Kidney glomerular epithelial cell (primary cell): Measurements from ENCODE around the gene SSH3.

Experiments used
- DNase-seq: peaks from one replicate; lab custom pipeline; 2025; lab: John Stamatoyannopoulos, UW

Gene SSH3

GRCh38 chr11:67349036-67349435 lies 45.7 kb downstream of the SSH3 start:
- DNase-seq, result no peak

DNA sequence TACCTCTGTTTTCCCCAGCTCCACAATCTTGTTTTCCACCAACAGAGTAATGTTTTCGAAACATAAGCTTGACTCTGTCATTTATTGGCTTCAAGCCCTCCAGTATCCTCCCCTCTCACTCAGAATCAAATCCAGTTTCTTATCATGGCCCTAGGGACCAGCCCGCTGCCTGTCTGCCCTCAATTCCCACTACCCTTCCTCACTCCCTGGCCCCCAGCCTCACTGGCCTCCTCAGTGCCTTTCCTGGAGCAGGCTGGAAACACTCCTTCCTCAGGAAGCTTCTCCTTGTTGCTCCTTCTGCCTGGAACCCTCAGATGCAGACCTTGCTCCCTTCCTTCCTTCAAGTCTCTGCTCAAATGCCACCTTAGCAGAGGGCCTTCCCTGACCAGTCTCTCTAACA lies 46.1 kb downstream of the SSH3 start:
- DNase-seq, result no peak

- DNase-seq, result no peak
Measured at GRCh38 chr11:67349928-67350465, 46.7 kb downstream of the SSH3 start.

- DNase-seq, result peak; percentile 82
Measured at GRCh38 chr11:67351275-67352005, 48.1 kb downstream of the SSH3 start.

- no peak for DNase-seq
Measured at GRCh38 chr11:67352546-67353316, 49.4 kb downstream of the SSH3 start.

DNA sequence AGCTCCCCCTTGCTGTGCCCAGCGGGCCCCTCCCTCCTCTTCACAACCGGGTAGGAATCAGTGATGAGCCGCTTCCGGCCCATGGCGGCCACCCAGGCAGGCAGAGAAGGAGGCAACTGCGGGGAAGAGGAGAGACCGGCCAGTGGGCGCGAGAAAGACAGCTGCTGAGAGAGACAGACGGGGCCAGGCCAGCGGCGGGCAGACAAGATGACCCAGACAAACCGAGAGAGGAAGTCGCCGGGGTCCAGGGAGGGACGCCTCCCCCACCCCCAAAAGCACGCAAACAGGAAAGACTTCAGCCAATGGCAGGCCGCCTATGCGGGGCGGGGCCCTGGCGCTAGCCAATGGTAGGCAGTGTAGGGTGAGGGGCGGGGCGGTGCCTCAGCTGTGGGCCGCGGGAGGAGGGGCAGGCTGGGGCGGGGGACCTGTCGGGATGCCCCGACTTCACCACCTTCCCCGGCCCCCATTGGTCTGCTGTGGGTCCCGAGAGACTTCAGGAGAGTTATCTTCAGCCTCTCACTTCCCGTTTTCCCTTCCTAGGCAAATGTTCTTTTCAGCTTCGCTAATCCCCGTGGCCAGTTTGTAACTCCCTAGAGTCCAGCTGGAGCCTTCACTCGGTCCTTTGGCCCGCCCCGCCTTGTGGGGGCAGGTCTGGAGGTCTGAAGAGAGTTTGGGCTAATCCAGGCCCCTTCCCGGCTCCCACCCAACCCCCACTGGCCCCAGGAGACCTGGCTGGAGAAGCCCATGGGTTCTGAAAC lies 50.2 kb downstream of the SSH3 start, which contains the start of gene POLD4:
Gene POLD4, minus strand, starts transcription at position 230 of the 758 bp plus-strand sequence. Its CDS starts 147 bp downstream, at position 83.
- peak; percentile 96 for DNase-seq

DNA sequence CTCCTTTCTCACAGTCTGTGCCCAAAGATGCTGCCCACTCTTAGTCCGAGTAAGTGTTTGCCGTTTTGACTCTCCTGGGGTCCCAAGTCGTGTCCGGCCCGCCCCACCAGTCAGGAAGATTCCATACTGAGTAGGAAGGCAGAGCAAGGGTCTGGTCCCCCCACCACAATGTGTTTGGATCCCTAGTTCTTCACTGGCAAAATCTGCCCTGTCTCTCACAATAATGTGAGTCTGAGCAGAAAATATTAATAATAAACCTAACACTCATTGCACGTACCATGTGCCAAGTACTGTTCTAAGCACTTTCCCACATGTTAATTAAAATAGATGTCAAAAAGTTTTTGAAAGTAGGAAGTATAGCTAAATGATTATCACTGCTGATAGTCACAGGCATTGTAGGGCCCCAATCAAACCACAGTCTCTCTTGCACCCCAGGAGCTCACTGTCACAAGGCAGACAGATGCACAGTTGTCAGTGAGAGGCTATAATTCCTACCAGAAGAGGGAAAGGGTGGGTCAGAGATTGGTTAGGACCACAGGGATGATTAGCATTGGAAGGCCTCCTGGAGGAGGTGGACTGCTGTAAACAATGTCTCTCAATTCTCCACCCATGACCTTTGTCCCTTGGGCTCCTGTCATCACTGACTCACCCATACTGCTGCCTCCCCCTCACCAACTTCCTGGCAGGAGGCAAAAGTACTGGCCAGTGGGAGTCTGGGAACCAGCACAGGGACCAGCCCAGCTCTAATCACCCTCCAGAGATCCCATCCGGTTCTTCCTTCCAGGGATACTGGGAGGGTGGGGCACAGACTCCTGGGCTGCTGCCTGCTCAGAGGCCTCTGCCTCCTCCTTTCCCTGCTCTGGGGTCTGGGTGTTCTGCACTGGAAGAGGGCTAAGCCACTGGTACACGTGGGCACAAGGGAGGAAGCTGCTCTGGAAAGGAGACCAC lies 51.0 kb downstream of the SSH3 start:
- peak; percentile 96 for DNase-seq

DNA sequence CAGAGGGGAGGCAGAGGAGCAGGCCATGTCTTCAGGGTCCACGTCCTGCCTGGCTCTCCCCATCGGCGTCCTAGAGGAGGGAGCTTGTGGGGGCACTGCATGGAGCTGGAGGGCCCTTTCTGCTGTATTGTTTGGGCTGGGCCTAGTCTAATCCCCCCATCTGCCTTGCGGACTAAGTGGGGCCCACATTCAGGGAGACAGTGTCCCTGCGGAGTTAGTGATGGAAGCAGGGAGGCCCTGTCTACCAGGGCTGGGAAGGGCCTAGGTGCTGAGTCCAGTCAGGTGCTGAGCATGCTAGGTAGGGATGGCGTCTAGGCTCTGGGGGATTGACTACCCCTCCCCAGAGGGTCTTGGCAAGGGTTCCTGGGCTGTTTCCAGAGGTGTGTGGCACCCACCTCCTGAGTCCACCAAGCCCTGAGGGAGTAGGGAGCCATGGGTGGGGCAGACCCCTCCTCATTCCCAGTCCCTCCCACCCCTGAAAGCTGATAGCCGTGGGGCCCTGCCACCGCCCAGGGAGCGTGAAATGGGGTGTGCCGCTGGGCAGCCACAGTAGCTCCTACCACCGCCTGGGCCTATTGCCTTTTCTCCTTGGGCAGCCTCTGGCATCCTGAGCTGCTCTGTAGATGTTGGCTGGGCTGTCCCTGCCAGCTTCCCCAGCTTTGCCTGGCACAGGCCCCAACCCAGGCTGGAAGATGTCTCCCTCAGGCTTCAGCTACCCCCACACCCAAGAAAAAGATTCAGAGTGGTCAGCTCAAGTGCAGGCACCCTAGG lies 51.9 kb downstream of the SSH3 start:
- DNase-seq, result no peak

GRCh38 chr11:67355794-67356386 lies 52.6 kb downstream of the SSH3 start:
- no peak for DNase-seq

DNA sequence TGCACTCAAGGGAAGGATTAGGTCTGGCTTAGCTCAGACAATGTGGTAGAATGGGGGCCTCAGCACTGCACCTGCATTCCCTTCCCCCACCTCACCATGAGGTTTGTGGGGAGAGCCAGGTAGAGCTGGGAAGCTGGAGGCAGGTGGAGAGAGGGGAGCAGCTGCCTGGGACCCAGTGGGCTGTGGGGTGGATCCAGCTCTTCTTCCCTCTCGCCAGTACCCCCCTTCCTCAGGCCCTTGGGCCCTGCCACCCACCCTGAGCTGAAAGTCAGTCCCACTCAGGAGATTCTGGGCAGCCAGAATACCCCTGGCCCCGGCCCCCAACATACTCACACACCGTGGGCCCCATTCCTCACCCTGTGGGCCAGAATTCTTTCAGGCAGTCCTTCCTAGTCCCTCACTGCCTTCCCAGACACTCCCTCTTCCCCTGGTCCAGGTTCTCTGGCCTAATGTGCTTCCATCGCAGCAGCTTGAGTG lies 53.1 kb downstream of the SSH3 start:
- DNase-seq, result no peak

- peak; percentile 79 for DNase-seq
Measured at GRCh38 chr11:67356864-67357561, 53.7 kb downstream of the SSH3 start.

DNA sequence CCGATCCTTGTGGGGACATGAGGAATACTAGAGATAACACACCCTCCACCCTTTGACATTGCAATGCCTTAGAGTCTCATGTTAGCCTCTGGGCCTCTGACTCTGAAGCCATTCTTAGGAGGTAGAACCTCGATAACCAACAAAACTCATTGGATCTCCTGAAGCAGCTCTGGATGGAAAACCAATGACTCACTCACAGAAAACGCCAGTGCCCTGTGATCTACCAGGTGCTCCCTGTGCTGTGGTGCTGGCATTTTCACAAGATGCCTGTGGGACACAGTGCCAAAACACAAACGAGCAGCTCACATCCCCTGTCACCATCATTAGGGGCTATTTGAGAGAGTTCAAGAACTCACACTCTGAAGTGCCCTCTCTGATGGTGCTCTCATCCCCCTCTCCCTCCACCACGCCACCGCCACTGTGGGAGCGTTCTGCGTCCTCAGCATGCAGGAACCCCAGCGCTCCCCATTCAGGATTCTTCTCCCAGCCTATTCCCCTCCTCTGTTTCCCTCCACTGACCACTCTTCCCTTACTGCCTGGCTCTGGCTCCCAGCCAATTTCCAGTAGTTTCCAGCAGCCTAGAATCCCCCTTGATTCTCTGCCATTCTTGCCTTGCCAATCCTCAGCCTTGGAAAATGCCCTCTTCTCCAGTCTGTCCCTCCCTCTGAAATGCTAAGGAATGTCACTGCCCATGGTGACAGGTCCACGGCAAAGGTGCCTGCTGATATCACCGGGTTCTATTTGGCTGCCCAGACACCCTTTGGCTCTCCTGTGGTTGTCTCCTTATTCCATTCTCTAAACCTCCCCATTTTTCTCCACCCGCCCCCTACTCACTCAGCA lies 54.7 kb downstream of the SSH3 start:
- DNase-seq, result peak; percentile 64
